ENCODE measurements around the gene DLK1. TPM values are rescaled to one million over a fixed set of nuclear protein-coding genes. Genes with fewer than 3 reads are reported as not detected.

DLK1 gene
- not detected for total RNA-seq

- TF ChIP-seq CTCF (IDR thresholded peaks at IDR 0.05) (no peak), POLR2A (IDR thresholded peaks at IDR 0.05) (no peak)
- intact Hi-C loops (cut with DNase I; ENCODE audit: low total_unique reads), result no loop called here
- H3K4me3 ChIP-seq (ENCODE audit: low read depth, poor library complexity, severe bottlenecking), result no peak within 1 kb of the TSS
- WGBS, 2 donors, result 4 to 6% methylated on average over 23 to 32 of the region's 77 CpGs
- no peak for DNase-seq (ENCODE audit: low spot score in 2 of 2)
Measured at GRCh38 chr14:100726550-100727085, at the start of gene DLK1. Gene DLK1 (plus strand): TSS chr14:100726892. CDS start chr14:100727069, 177 bp downstream.

DNA sequence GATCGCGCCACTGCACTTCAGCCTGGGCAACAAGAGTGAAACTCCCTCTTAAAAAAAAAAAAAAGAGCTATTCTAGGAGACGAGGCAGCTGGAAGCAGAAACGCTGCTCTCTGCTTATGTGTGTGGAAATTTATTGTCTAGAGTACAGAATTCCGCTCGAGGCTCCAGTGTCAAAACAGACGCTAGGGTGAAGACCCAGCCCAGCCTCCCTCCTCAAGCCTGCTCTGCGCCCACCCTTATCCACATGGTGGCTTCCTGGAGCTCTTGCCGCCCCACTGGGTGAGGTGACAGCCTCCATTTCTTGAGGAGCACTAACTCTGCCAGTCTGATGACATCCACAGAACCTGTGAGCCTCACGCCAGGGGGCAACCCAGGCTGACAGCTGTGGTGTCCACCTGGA lies 49.5 kb upstream of the DLK1 start:
- H3K4me3 ChIP-seq (ENCODE audit: low read depth, poor library complexity, severe bottlenecking), result no peak overlapping the region
- no peak for DNase-seq (ENCODE audit: low spot score in 2 of 2)
- 26 to 28% methylated on average over 9 of the region's 10 CpGs for WGBS, 2 donors
- TF ChIP-seq POLR2A (IDR thresholded peaks at IDR 0.05) (no peak), CTCF (IDR thresholded peaks at IDR 0.05) (no peak)
- intact Hi-C loops (cut with DNase I; ENCODE audit: low total_unique reads), result no loop called here

GRCh38 chr14:100677554-100678468 lies 48.9 kb upstream of the DLK1 start:
- WGBS, 2 donors, result 31 to 36% methylated on average over 19 to 26 of the region's 29 CpGs
- DNase-seq (ENCODE audit: low spot score in 2 of 2), result no peak

GRCh38 chr14:100678469-100678828 lies 48.2 kb upstream of the DLK1 start:
- TF ChIP-seq POLR2A (IDR thresholded peaks at IDR 0.05) (no peak), CTCF (IDR thresholded peaks at IDR 0.05) (no peak)
- WGBS, 2 donors, result 53 to 54% methylated on average over 6 to 7 of the region's 7 CpGs
- no peak for DNase-seq (ENCODE audit: low spot score in 2 of 2)
- no peak overlapping the region for H3K4me3 ChIP-seq (ENCODE audit: low read depth, poor library complexity, severe bottlenecking)
- intact Hi-C loops (cut with DNase I; ENCODE audit: low total_unique reads), result no loop called here

More at GRCh38 chr14:100677554-100678468, 48.9 kb upstream of the DLK1 start:
- no peak overlapping the region for H3K4me3 ChIP-seq (ENCODE audit: low read depth, poor library complexity, severe bottlenecking)
- intact Hi-C loops (cut with DNase I; ENCODE audit: low total_unique reads), result no loop called here
- TF ChIP-seq CTCF (IDR thresholded peaks at IDR 0.05) (no peak), POLR2A (IDR thresholded peaks at IDR 0.05) (no peak)

- TF ChIP-seq POLR2A (IDR thresholded peaks at IDR 0.05) (no peak), CTCF (IDR thresholded peaks at IDR 0.05) (no peak)
- WGBS, 2 donors, result 97% methylated on average over 6 of the region's 6 CpGs
- intact Hi-C loops (cut with DNase I; ENCODE audit: low total_unique reads), result no loop called here
- no peak overlapping the region for H3K4me3 ChIP-seq (ENCODE audit: low read depth, poor library complexity, severe bottlenecking)
- no peak for DNase-seq (ENCODE audit: low spot score in 2 of 2)
Measured at GRCh38 chr14:100679153-100679552, 47.5 kb upstream of the DLK1 start.

Data from lower leg skin (tissue), 4 donors.